SK-N-SH (cell line): ENCODE measurements around the gene CTCFL. TPM values are rescaled to one million over a fixed set of nuclear protein-coding genes. Genes with fewer than 3 reads are reported as not detected.

Experiments
- CTCF ChIA-PET: fragments of 300-600, 350-600 bp; formaldehyde crosslinking; extraction: SDS; loops from one replicate; lab custom pipeline; 2021; lab: Yijun Ruan, JAX
- POLR2A ChIA-PET: fragments of 350-600 bp; sonication (Branson Sonifier 250); formaldehyde crosslinking; extraction: SDS; loops from one replicate; lab custom pipeline; 2020; ENCODE audit warnings: antibody characterized with exemption, inconsistent platforms; lab: Yijun Ruan, JAX
- DNase-seq: peaks from one replicate; pipeline ENCODE4 v3.0.0; 2012
- H2AFZ ChIP-seq: fragments of 200-600 bp; sonication (generic); 2 replicates; pipeline ENCODE4 v1.8.1; 2016; ENCODE audit warnings: antibody characterized with exemption, mild to moderate bottlenecking, low read depth
- H3F3A ChIP-seq: fragments of 200-600 bp; sonication (generic); replicated peaks from 2 replicates; pipeline ENCODE3; 2016; ENCODE audit warnings: antibody characterized with exemption, mild to moderate bottlenecking; ENCODE audit not compliant: insufficient read depth
- H3K27ac ChIP-seq, 2 experiments: fragments of 200-500 bp in 1 of 2; fragments of 200-600 bp in 1 of 2; sonication (Bioruptor generic) in 1 of 2; sonication (generic), shearing (Covaris generic) in 1 of 2; 2 replicates each; pipeline versions ENCODE4 v1.5.1 to v1.6.1; 2014 to 2016; ENCODE audit warnings: low read depth in 2 of 2, inconsistent platforms in 1 of 2, low read length in 1 of 2, mild to moderate bottlenecking in 1 of 2, mixed read lengths in 1 of 2
- H3K27me3 ChIP-seq: fragments of 200-600 bp; sonication (generic), shearing (Covaris generic); 2 replicates; pipeline ENCODE4 v1.6.1; 2016; ENCODE audit warnings: mixed run types; ENCODE audit not compliant: insufficient read depth
- H3K36me3 ChIP-seq, 2 experiments: fragments of 200-500 bp in 1 of 2; fragments of 200-600 bp in 1 of 2; sonication (Bioruptor generic) in 1 of 2; sonication (generic) in 1 of 2; replicated peaks in 1 of 2; 2 replicates each; pipeline versions ENCODE3 to v1.5.1; 2014 to 2016; ENCODE audit warnings: low read length in 1 of 2, mild to moderate bottlenecking in 1 of 2; ENCODE audit not compliant: insufficient read depth in 2 of 2, control insufficient read depth in 1 of 2
- H3K4me1 ChIP-seq, 2 experiments: fragments of 200-500 bp in 1 of 2; fragments of 200-600 bp in 1 of 2; sonication (Bioruptor generic) in 1 of 2; sonication (generic), shearing (Covaris generic) in 1 of 2; 2 replicates each; pipeline versions ENCODE4 v1.5.1 to v1.6.1; 2014 to 2016; ENCODE audit warnings: low read depth in 1 of 2, low read length in 1 of 2, mixed run types in 1 of 2; ENCODE audit not compliant: insufficient read depth in 2 of 2, control insufficient read depth in 1 of 2
- H3K4me2 ChIP-seq: fragments of 200-600 bp; sonication (generic), shearing (Covaris generic); 2 replicates; pipeline ENCODE4 v1.6.1; 2017; ENCODE audit warnings: mixed run types
- H3K4me3 ChIP-seq, 2 experiments: fragments of 200-500 bp in 1 of 2; fragments of 200-600 bp in 1 of 2; sonication (Bioruptor generic) in 1 of 2; sonication (generic), shearing (Covaris generic) in 1 of 2; 2 replicates each; pipeline versions ENCODE4 v1.5.1 to v1.8.1; 2014 to 2016; ENCODE audit warnings: low read depth in 2 of 2, inconsistent platforms in 1 of 2, low read length in 1 of 2, mild to moderate bottlenecking in 1 of 2, mixed read lengths in 1 of 2, moderate library complexity in 1 of 2
- H3K79me2 ChIP-seq: fragments of 200-600 bp; sonication (generic); 2 replicates; pipeline ENCODE4 v1.8.1; 2017; ENCODE audit warnings: mild to moderate bottlenecking; ENCODE audit not compliant: insufficient read depth
- H3K9ac ChIP-seq: fragments of 200-600 bp; sonication (generic); 2 replicates; pipeline ENCODE4 v1.6.1; 2017; ENCODE audit warnings: mixed run types
- H3K9me2 ChIP-seq: fragments of 200-600 bp; sonication (generic); 2 replicates; pipeline ENCODE4 v1.6.1; 2017; ENCODE audit warnings: mixed run types
- H3K9me3 ChIP-seq: fragments of 200-600 bp; sonication (generic); 2 replicates; pipeline ENCODE4 v1.6.1; 2017; ENCODE audit warnings: mixed run types, mild to moderate bottlenecking, moderate library complexity
- H4K20me1 ChIP-seq: fragments of 200-600 bp; sonication (generic); 2 replicates; pipeline ENCODE4 v1.6.1; 2017; ENCODE audit warnings: mild to moderate bottlenecking, mixed run types; ENCODE audit not compliant: insufficient read depth
- EP300 ChIP-seq, 2 experiments: IDR thresholded peaks; 2 replicates each; pipeline versions ENCODE4 v1.4.0 to v1.6.1; 2012; ENCODE audit warnings: borderline replicate concordance in 1 of 2, low read depth in 1 of 2, low read length in 1 of 2
- FOSL2 ChIP-seq: IDR thresholded peaks from 2 replicates; pipeline ENCODE4 v1.4.0; 2012; ENCODE audit warnings: low read depth, mild to moderate bottlenecking, moderate library complexity, borderline replicate concordance
- JUND ChIP-seq: IDR thresholded peaks from 2 replicates; pipeline ENCODE4 v1.4.0; 2012
- MEF2A ChIP-seq: IDR thresholded peaks from 2 replicates; pipeline ENCODE4 v1.4.0; 2012; ENCODE audit warnings: low read depth, borderline replicate concordance
- MXI1 ChIP-seq: IDR thresholded peaks from 2 replicates; pipeline ENCODE4 v1.6.1; 2012; ENCODE audit warnings: mild to moderate bottlenecking, low read depth, low read length, improper control_type of control experiment
- NFIC ChIP-seq: IDR thresholded peaks from 2 replicates; pipeline ENCODE4 v1.4.0; 2012; ENCODE audit warnings: borderline replicate concordance
- PBX3 ChIP-seq: IDR thresholded peaks from 2 replicates; pipeline ENCODE4; 2012
- POLR2AphosphoS5 ChIP-seq: IDR thresholded peaks from 2 replicates; pipeline ENCODE4 v1.6.1; 2012; ENCODE audit warnings: low read depth, low read length
- RAD21 ChIP-seq: IDR thresholded peaks from 2 replicates; pipeline ENCODE4 v1.6.1; 2012; ENCODE audit warnings: mild to moderate bottlenecking, low read length
- RCOR1 ChIP-seq: fragments of 150-350 bp; IDR thresholded peaks from 2 replicates; pipeline ENCODE4 v1.6.1; 2017; ENCODE audit warnings: antibody characterized with exemption, low read length
- TAF1 ChIP-seq: IDR thresholded peaks from 2 replicates; pipeline ENCODE4 v1.6.1; 2012; ENCODE audit warnings: low read depth, mild to moderate bottlenecking, low read length, moderate library complexity, borderline replicate concordance
- TEAD4 ChIP-seq: IDR thresholded peaks from 2 replicates; pipeline ENCODE4 v1.4.0; 2012; ENCODE audit warnings: mild to moderate bottlenecking, borderline replicate concordance; ENCODE audit not compliant: insufficient read depth
- WGBS: methylation state at CpG from one replicate; pipeline ENCODE4 v1.1.6; 2017; ENCODE audit warnings: low lambda C conversion rate; 5-methylcytosine and 5-hydroxymethylcytosine counted together
- polyA plus RNA-seq, 3 experiments: library from polyadenylated mRNA; depleted of rRNA; stranded (reverse); fragments of >200 nt; gene quantifications; 2 replicates each; pipeline ENCODE4 v1.2.3, GENCODE V29; 2012
- TF ChIP-seq, protein P1 (sequence below): fragments of 150-350 bp; IDR thresholded peaks from 2 replicates; pipeline ENCODE4 v1.6.1; 2016; ENCODE audit warnings: mild to moderate bottlenecking, low read depth, low read length

The CTCFL gene
- polyA plus RNA-seq, 1 of the 3 experiments (the other 2 are of a cell fraction), result not detected

DNA sequence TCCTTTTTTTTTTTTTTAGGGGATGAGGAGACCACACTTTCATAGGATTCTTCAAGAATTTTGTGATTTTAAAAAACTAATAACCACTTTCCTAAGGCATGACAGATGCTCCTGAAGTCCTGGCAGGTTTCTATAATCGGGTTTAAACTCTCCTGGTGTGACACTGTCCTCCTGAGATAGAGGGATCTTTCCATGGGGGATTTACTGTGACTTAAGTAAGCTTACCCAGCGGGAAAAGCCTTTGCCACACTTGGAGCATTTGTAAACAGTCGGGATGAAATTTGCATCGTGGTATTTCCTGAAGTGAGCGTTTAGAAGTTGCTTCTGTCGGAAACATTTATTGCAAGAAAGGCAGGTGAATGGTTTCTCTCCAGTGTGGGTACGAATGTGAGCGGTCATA is 16.6 kb downstream of the CTCFL start:
- H3K36me3 ChIP-seq, result no peaks in the 10 kb centered on the region
- H3K9ac ChIP-seq, result no peak overlapping the region
- H3F3A ChIP-seq, result no peaks in the 10 kb centered on the region
- no peaks in the 10 kb centered on the region for H4K20me1 ChIP-seq
- H3K4me3 ChIP-seq, result no peak overlapping the region
- no peak overlapping the region for H3K27ac ChIP-seq
- no peaks in the 10 kb centered on the region for H3K79me2 ChIP-seq
- ChIA-PET POLR2A (no interaction called here), CTCF (interaction anchor here (1.3 to 20.9 kb wide), 4 partner anchors 10 to 701 kb away, joined by 5 to 403 read pairs (median 18); no protein-coding TSS in a partner anchor)
- H3K4me2 ChIP-seq, result no peak overlapping the region
- no peaks in the 10 kb centered on the region for H3K9me3 ChIP-seq
- H2AFZ ChIP-seq, result no peak overlapping the region
- WGBS, result 53% methylated on average over 8 of the region's 8 CpGs
- H3K4me1 ChIP-seq, result no peaks in the 10 kb centered on the region; a peak in 1 of 4 replicates
- no peak for DNase-seq
- H3K9me2 ChIP-seq, result no peaks in the 10 kb centered on the region
- H3K27me3 ChIP-seq, result no peaks in the 10 kb centered on the region
- TF ChIP-seq MEF2A, result no peak
- no peak for TF ChIP-seq TAF1
- no peak for TF ChIP-seq FOSL2
- TF ChIP-seq, protein P1, sequence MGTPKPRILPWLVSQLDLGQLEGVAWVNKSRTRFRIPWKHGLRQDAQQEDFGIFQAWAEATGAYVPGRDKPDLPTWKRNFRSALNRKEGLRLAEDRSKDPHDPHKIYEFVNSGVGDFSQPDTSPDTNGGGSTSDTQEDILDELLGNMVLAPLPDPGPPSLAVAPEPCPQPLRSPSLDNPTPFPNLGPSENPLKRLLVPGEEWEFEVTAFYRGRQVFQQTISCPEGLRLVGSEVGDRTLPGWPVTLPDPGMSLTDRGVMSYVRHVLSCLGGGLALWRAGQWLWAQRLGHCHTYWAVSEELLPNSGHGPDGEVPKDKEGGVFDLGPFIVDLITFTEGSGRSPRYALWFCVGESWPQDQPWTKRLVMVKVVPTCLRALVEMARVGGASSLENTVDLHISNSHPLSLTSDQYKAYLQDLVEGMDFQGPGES, result no peak
- no peak for TF ChIP-seq JUND
- TF ChIP-seq MXI1, result no peak
- no peak for TF ChIP-seq POLR2AphosphoS5
- TF ChIP-seq RAD21, result no peak

GRCh38 chr20:57507477-57507876 is 17.5 kb downstream of the CTCFL start:
- CTCF ChIA-PET, result interaction anchor here (0.9 to 20.9 kb wide), 4 partner anchors 9 to 128 kb away, joined by 3 to 403 read pairs (median 18); no protein-coding TSS in a partner anchor
- H4K20me1 ChIP-seq, result no peaks in the 10 kb centered on the region
- no peak overlapping the region for H2AFZ ChIP-seq
- no peaks in the 10 kb centered on the region; a peak in 1 of 4 replicates for H3K4me1 ChIP-seq
- H3K79me2 ChIP-seq, result no peaks in the 10 kb centered on the region
- H3F3A ChIP-seq, result no peaks in the 10 kb centered on the region
- no peak overlapping the region for H3K4me2 ChIP-seq
- H3K27ac ChIP-seq, result no peak overlapping the region
- TF ChIP-seq EP300 (IDR thresholded peaks at IDR 0.05; ENCODE audit: borderline replicate concordance in 1 of 2, low read depth in 1 of 2, low read length in 1 of 2), result no peak
- no peak for TF ChIP-seq PBX3
- TF ChIP-seq RCOR1, result no peak
- TF ChIP-seq TEAD4, result no peak
- 0 out of 2 replicates have a peak, but pooled peaks have one; percentile 5 for TF ChIP-seq NFIC
- TF ChIP-seq, all 33 proteins: peak for 1
- H3K4me3 ChIP-seq, result no peak overlapping the region
- H3K27me3 ChIP-seq, result no peaks in the 10 kb centered on the region
- H3K9ac ChIP-seq, result no peak overlapping the region
- H3K9me2 ChIP-seq, result no peaks in the 10 kb centered on the region
- POLR2A ChIA-PET, result interaction anchor here (1.4 kb wide), 1 partner anchor 9 kb away, joined by 3 read pairs; no protein-coding TSS in a partner anchor
- H3K9me3 ChIP-seq, result no peaks in the 10 kb centered on the region
- 42% methylated on average over 6 of the region's 6 CpGs for WGBS
- no peak for DNase-seq
- no peaks in the 10 kb centered on the region for H3K36me3 ChIP-seq
